H54 (cell line): ENCODE results near the gene PTPRD.

ENCODE experiments used
- DNase-seq: peaks from one replicate; pipeline ENCODE4 v3.0.0; 2011; ENCODE audit warnings: low spot score, mixed read lengths; ENCODE audit not compliant: insufficient read length
- FAIRE-seq: peaks from 3 replicates; lab custom pipeline; 2011; peaks lifted over from hg19 to GRCh38; lab: Jason Lieb, UNC
- POLR2A ChIP-seq: IDR thresholded peaks from 2 replicates; pipeline ENCODE4 v1.6.1; 2011; ENCODE audit warnings: low read depth, mild to moderate bottlenecking, low read length

The PTPRD gene

DNA sequence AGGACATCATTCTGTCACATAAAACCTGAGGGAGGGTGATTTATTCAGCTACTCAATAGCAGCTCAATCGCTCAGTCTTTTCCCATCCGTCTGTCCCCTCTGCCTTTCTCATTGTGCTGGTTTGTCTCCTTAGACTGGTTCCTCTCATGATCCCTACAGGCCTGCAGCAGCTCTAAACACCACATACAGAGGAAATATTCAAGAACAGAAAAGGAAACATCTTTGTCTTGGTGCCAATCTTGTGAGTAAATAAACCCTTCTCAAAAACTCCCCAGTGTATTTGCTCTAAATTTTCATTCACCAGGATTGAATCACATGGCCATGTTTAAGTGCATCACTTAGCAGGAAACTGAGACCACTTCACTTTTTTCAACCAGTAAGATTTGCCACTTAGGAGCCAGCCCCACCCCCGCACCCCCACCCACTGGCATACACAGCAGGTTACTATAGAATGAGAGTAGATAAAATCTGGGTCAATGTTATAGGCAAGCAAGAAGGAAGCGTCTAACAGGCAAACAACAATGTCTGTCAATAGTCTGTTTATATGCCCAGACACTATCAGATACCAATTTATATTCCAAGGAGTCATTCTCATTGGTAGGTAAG, 1917.7 kb downstream of the PTPRD start:
- DNase-seq, result no peak
- no peak for TF ChIP-seq POLR2A
- no peak for FAIRE-seq

DNA sequence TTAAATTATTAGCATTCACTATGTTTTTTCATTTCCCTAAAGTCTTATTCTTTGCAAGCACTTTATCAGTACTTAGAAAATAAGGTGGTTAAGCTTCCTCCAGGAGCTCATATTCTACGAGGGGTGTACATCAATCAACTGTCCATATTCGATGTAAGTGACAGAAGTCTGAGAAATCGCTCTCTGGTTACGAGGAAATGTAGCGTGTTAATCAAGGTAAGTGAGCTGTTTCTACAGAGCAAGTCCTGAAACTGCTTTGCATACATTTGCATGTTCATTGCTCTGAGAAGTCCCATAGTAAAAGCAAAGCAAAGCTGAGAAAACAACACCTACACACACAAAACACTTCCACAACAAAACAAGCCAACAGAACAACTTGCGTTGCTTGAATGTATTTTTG, 1919.3 kb downstream of the PTPRD start:
- no peak for DNase-seq
- no peak for TF ChIP-seq POLR2A
- no peak for FAIRE-seq

DNA sequence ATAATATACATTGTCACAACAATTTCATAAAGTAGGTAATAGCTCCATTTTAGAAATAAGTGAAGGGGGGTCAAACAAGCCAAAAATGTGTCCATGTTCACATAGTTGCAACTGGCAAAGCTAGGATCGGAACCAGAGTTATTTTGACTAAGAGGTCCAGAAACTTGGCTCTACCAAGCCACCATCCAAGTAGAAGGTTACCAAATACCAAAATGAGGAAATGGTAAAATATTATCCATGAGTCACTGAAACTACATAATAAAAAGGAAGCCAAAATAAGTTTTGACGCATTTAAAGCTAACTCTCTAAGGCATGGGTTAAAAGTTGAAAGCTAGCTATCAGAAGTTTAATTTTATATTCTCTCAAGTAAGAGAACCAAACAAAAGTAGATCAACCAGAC, 1926.3 kb downstream of the PTPRD start:
- FAIRE-seq, result no peak
- no peak for TF ChIP-seq POLR2A
- no peak for DNase-seq

DNA sequence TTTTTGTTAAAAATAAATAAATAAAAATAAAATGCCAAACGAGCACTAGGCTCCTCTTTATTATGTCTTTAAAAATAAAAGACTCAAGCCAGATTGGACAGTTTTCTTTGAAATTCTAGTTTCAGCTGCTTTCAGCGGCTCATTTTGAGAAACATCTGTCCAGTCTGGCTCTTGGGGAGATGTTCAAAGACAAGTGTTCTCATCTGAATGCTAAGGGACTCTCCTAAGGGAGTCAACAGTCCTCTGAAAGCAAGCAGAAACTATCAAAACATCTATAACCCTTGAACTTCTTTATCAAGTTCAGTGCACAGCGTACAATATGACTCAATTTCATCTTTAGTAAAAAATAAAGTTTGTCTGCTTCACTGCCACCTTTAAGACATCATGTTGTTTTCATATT, 1927.0 kb downstream of the PTPRD start:
- DNase-seq (no peak), FAIRE-seq (no peak)
- no peak for TF ChIP-seq POLR2A

DNA sequence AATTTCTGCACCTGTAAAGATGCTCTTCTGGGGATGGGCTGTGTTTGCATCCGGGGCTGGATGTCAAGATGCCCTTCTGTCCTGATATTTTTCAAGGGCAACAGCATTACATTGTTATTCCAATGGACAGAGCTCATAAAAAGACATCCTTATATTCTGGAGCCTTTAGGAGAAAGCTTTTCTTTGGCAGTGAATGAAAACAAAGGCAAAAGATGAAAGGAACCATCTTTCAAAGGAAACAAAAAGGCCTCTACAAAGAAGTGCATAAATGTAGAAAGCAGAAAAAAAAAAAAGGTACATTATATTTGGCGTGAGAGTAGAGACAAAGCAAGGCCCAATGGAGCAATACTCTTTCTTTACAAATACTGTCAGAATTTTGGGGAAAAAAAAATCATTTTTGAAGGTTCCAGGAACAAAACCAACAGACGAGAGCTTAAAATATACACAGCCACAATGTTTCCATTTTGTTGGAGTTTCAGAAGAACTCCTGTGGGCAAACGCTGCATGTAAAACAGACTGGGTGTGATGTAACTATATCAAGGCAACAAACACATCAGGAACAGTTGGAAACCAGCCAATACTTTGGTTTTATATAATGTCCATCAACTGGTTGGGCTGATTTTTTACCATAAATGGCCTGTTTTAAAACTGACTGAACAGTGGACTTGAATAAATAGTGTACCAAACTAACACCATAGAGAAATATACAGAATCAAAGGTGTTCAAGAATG, 1927.7 kb downstream of the PTPRD start:
- no peak for TF ChIP-seq POLR2A
- FAIRE-seq (no peak), DNase-seq (no peak)

DNA sequence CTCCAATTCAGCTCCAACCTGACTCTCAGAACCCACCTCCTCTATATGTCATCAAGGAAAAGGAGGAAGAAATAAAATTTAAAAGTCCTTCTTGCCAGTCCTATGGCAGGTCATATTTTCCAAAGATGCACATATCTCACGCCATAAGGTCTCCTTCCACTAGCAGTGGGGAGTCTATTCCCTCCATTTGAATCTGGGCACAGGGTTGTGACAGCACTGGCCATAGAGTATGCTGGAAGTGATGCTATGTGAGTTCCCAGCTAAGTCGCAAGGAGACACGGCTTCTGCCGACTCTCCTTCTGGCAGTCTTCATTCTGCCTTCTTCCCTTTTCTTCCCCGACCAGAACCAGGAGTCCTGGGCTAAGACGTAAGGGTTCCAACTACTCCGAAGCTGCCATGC, 1929.3 kb downstream of the PTPRD start:
- FAIRE-seq (no peak), DNase-seq (no peak)
- no peak for TF ChIP-seq POLR2A

DNA sequence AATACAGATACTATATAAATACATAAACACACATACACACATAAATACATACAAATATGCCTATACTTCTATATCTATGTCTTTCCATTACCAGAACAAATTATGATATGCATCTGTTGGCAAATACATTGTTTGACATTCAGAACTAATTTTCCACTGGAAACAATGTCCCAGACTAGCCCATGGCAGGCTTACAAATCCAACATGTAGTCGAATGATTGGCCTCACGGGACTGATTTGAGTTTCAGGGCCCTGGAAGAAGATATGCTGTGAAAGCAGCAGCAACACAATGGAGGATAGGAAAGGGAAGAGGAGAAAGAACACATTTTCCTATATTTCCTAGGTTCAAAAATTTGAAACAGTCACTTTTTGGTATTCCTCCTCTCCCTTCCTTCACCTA, 1932.1 kb downstream of the PTPRD start:
- DNase-seq (no peak), FAIRE-seq (no peak)
- TF ChIP-seq POLR2A, result no peak

DNA sequence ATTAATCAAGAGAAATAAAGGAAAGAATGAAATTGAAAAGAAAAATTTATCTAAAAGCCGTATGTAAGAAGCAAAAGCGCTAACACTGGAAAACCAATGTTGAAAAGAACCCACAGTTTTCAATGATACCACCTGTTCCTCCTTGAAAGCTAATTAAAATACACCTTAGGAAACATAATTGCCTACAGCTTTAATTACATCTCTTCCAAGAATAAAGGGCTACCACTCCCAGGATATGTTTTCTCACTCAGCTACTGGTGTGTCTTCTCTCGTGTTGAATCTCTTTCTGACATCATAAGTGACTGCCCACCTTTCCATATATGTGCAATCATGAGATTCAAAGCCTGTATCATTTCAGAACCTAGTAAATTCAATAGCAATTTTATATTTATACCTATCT, 1932.6 kb downstream of the PTPRD start:
- FAIRE-seq (no peak), DNase-seq (no peak)

DNA sequence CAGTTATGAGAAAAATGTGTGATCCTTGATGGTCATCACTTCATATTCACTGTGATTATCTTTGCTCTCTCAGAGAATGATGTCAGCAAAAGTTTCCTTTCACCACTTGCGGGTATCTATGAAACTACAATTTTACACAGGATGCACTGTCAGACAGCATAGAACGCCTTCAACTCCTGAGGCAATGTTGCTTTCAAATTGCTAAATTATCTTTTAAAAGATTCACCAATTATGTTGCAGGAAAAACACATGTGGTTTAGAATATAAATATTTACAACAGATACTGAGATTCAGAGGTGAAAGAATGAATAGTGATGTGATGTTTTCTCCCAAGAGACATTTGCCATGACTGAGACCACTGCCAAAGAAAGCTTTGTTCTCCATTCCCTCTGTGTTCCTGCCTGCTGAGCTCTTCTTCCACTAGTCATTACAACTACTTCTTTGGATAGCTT, 1933.4 kb downstream of the PTPRD start:
- no peak for DNase-seq
- no peak for TF ChIP-seq POLR2A
- FAIRE-seq, result no peak

More for the DNA sequence above, 1932.6 kb downstream of the PTPRD start:
- TF ChIP-seq POLR2A, result no peak

DNA sequence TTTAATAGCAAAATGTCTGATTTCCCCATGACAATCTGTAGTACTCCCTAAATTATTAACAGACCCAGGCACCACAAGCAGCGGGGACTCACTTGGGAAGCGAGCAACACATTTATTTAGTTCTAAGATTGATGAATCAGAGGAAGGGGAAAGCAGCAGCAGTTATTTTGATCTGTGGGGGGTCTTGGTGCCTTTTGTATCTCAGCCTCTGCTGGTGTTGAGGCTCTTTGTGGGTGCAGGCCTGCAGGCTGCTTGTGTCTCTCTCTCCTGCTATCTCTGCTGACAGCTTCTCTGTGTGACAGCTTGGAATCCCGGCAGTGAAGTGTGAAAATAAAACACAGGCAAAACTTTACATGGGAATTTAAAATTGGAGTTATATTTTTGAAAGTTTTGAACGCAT, 1935.1 kb downstream of the PTPRD start:
- FAIRE-seq, result no peak
- no peak for TF ChIP-seq POLR2A
- DNase-seq, result no peak

DNA sequence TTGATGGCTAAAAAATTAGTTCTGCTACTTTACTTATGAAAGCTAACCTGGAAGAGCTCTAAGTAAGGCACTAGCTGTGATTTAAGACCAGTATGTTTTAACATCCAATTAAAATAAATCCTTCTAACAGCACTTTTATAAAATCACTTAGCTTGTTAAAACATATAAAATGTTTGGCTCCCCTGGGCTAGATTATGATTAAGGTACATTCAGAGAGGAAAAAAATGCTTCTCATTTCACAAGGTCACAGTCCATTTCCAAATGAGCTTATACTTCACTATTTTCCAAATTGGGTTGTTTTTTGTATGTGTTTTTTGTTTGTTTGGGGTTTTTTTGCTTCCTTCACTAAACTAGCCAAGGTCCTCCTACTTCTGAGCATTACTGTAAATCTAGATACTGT, 1938.3 kb downstream of the PTPRD start:
- FAIRE-seq (no peak), DNase-seq (no peak)
- no peak for TF ChIP-seq POLR2A

DNA sequence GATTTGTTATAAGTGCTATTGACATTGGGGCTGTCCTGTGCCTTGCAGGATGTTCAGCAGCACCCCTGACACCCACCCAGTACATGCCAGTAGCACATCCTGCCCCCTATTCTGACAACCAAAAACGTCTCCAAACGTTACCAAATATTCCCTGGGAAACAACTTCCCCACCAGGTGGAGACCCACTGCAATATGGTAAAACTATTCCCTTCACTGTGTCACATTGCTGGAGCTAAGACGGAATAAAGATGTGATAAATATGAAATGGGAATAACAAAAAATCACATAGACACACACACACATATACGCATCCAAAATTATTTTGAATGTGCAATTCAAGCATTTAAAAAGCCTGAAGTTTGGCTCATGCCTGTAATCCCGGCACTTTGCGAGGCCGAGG, 1939.0 kb downstream of the PTPRD start:
- no peak for DNase-seq
- TF ChIP-seq POLR2A, result no peak
- FAIRE-seq, result no peak

DNA sequence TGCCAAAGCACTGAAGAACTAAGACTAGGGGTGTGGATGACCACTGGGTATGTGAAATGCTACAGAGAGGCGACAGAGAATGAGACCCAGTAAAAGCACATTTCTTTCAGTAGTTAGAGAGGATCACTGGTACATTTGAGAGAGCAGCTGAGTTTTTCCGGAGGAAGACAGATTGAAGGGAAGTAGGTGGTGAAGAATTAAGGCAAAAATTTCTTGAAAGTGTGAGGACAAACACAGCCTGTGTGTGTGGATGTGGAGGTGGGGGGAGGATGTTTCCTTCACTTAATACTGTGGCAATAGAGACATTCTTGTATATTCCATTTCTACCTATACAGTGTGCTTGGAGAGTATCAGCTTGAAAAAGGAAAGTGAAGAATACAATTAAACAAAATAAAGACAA, 1942.1 kb downstream of the PTPRD start:
- no peak for FAIRE-seq
- DNase-seq, result no peak
- no peak for TF ChIP-seq POLR2A

DNA sequence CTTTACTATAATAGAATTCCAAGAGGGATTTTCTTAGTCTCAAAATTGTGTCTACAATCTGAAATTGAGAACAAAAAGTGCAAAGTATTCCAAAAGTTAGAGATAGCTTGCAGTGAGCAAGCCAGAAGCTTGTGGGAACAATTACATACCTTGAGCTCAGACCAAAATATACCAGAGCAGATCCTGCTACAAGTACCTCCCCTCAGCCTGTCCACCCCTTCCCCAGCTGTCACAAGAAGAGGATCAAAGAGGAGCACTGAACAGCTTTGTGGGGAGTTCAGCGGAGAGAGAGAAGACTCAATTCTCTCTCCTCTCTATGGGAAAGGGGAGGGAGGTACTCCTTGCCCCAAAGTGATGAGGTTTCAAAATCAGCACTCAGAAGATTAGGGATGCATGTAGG, 1944.1 kb downstream of the PTPRD start:
- no peak for FAIRE-seq
- no peak for TF ChIP-seq POLR2A
- DNase-seq, result no peak

DNA sequence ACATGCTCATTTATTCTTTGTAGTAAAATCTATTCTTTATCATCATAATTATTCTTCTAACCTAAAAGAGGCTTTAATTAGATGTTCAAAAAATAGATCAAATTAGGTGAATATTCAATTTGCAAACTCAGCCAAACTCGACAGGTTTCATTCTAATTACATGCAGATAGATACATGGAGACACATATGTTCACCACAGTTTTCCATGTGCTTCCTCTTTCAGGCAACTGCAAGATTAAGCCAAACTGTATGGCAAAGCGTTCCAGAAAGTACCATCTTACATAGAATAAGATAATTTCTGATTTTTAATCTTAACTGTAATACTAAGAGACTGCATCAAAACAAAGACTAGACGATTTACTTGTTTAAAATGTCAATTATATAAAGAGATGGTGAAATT, 1944.6 kb downstream of the PTPRD start:
- no peak for FAIRE-seq
- no peak for DNase-seq
- no peak for TF ChIP-seq POLR2A

DNA sequence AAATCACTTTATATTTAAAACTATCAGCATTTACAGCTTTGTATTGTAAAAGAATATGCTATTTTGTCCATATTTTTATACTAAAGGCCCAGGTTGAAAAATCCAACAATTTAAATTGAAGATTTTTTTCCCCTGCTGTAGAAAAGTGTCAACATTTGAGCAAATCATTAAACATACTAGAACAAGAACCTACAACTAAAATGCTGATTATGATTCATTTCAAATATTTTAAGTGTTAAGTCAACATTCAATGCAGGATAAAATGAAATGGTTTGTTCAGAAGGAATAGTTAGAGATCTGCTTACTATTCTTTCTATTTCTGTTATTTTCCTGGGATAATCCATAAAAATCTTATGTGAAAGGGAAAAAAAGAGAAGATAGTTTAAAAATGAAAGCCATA, 1946.7 kb downstream of the PTPRD start:
- FAIRE-seq, result no peak
- TF ChIP-seq POLR2A, result no peak
- no peak for DNase-seq
